ENCODE results near the gene DSCAML1. TPM values are rescaled to one million over a fixed set of nuclear protein-coding genes. Genes with fewer than 3 reads are reported as not detected.
A peak's percentile ranks its signal among the peaks of the same experiment; 100 is the strongest.

Gene DSCAML1
- total RNA-seq, 1 donor from 2014 or later, result 1.3 TPM

- no peaks in the 10 kb centered on the region for H3K9me3 ChIP-seq
- no peak for ATAC-seq
- H3K4me3 ChIP-seq, result no peak overlapping the region
- no peaks in the 10 kb centered on the region for H3K36me3 ChIP-seq
- peaks cover 14% of the 10 kb centered on the region for H3K4me1 ChIP-seq
- no peak overlapping the region for H3K27ac ChIP-seq
- intact Hi-C loops (cut with DNase I), result no loop called here
- TF ChIP-seq, protein P1, sequence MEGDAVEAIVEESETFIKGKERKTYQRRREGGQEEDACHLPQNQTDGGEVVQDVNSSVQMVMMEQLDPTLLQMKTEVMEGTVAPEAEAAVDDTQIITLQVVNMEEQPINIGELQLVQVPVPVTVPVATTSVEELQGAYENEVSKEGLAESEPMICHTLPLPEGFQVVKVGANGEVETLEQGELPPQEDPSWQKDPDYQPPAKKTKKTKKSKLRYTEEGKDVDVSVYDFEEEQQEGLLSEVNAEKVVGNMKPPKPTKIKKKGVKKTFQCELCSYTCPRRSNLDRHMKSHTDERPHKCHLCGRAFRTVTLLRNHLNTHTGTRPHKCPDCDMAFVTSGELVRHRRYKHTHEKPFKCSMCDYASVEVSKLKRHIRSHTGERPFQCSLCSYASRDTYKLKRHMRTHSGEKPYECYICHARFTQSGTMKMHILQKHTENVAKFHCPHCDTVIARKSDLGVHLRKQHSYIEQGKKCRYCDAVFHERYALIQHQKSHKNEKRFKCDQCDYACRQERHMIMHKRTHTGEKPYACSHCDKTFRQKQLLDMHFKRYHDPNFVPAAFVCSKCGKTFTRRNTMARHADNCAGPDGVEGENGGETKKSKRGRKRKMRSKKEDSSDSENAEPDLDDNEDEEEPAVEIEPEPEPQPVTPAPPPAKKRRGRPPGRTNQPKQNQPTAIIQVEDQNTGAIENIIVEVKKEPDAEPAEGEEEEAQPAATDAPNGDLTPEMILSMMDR (IDR thresholded peaks at IDR 0.05), result no peak
- peaks cover 47% of the 10 kb centered on the region for H3K27me3 ChIP-seq
- DNase-seq, result no peak
Measured at GRCh38 chr11:117792992-117793391, 4.0 kb downstream of the DSCAML1 start.

GRCh38 chr11:117792241-117792640 is 4.8 kb downstream of the DSCAML1 start:
- ATAC-seq (peak; percentile 83), DNase-seq (peak; percentile 74)
- intact Hi-C loops (cut with DNase I), result no loop called here

GRCh38 chr11:117790279-117790678 is 6.7 kb downstream of the DSCAML1 start:
- Histone ChIP-seq H3K4me1 (no peaks in the 10 kb centered on the region), H3K4me3 (no peak overlapping the region), H3K27me3 (peaks cover 25% of the 10 kb centered on the region), H3K9me3 (no peaks in the 10 kb centered on the region), H3K27ac (no peak overlapping the region), H3K36me3 (no peaks in the 10 kb centered on the region)
- intact Hi-C loops (cut with DNase I), result no loop called here
- no peak for DNase-seq
- TF ChIP-seq, protein P1 (IDR thresholded peaks at IDR 0.05), result no peak
- no peak for ATAC-seq

More at GRCh38 chr11:117792241-117792640, 4.8 kb downstream of the DSCAML1 start:
- no peak overlapping the region for H3K27ac ChIP-seq
- TF ChIP-seq, protein P1 (IDR thresholded peaks at IDR 0.05), result no peak
- H3K9me3 ChIP-seq, result no peaks in the 10 kb centered on the region
- no peaks in the 10 kb centered on the region for H3K36me3 ChIP-seq
- no peak overlapping the region for H3K4me3 ChIP-seq
- peaks cover 45% of the 10 kb centered on the region for H3K27me3 ChIP-seq
- H3K4me1 ChIP-seq, result peaks cover 14% of the 10 kb centered on the region

DNA sequence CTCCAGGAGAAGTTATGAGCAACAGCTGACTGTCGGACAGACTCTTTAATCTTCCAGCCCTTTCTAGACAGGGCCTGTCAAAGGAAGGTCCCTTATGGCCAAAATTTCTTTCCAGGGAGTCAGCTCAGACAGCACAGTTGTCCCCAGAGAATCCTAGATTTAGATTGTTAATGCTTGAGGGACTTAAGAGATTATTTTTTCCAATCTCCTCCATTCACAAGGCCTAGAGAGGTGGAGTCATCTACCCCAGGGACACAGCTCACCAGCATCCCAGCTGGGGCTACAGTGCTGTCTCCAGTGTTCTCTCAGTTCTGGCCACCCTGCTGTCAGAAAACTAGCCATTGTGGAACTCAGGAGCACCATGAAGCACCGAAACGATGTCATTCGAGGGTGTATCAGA is 7.8 kb downstream of the DSCAML1 start:
- Histone ChIP-seq H3K27me3 (peaks cover 15% of the 10 kb centered on the region), H3K27ac (no peak overlapping the region)

DNA sequence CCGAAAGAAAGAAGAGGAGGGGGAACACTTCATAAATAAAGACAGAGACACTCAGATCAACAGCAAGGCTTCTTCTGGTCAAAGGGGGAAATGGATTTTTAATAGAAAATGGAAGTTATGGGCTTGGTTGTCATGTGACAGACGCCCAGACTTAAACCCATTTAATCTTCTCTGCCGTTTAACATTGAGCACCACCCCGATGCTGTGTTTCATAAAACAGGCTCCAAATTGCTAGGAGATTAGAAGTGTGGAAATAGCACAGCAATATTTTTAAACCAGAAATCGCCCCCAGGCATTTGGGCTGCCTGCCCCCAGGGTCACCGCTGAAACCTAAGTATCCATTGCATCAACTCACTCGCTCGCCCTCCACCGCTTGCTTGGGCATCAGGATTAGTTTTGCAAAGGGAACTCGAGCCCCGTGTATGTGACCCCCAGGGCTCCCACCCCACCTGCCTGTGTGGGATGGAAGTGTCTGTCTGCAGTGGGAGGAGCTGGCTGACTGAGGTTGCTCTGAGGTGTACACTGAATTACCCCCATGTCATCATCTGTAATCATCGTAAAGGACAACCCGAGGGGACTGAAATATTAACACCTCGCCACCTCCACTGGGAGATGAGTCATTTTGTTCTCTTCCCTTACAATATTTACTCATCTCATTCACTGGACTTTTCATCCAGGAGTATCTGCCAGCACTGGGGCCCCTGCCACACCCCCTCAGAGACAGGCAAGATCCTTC is 10.7 kb downstream of the DSCAML1 start:
- no peak overlapping the region for H3K4me3 ChIP-seq
- DNase-seq, result no peak

More for the DNA sequence above, 7.8 kb downstream of the DSCAML1 start:
- Histone ChIP-seq H3K36me3 (no peaks in the 10 kb centered on the region), H3K4me1 (no peaks in the 10 kb centered on the region), H3K4me3 (no peak overlapping the region), H3K9me3 (no peaks in the 10 kb centered on the region)
- DNase-seq (no peak), ATAC-seq (no peak)
- intact Hi-C loops (cut with DNase I), result no loop called here
- TF ChIP-seq, protein P1 (IDR thresholded peaks at IDR 0.05), result no peak

More for the DNA sequence above, 10.7 kb downstream of the DSCAML1 start:
- no peaks in the 10 kb centered on the region for H3K4me1 ChIP-seq
- no peak for ATAC-seq
- H3K27ac ChIP-seq, result no peak overlapping the region
- intact Hi-C loops (cut with DNase I), result no loop called here
- H3K36me3 ChIP-seq, result no peaks in the 10 kb centered on the region
- no peaks in the 10 kb centered on the region for H3K27me3 ChIP-seq
- no peaks in the 10 kb centered on the region for H3K9me3 ChIP-seq
- TF ChIP-seq, protein P1 (IDR thresholded peaks at IDR 0.05), result no peak
